SJSA1 (cell line): Measurements from ENCODE around the gene SLC12A7. TPM values are rescaled to one million over a fixed set of nuclear protein-coding genes. Genes with fewer than 3 reads are reported as not detected.

Source experiments
- DNase-seq, 2 experiments: peaks; one replicate each; pipeline ENCODE4 v3.0.0-alpha.2; 2015 to 2020; ENCODE audit warnings: low spot score in 2 of 2, low read depth in 1 of 2
- H3K27ac ChIP-seq: fragments of 250-450 bp; sonication (Bioruptor Pico); 2 replicates; pipeline ENCODE4 v1.5.1; 2020; ENCODE audit warnings: mild to moderate bottlenecking, moderate library complexity
- H3K27me3 ChIP-seq: fragments of 250-450 bp; sonication (Bioruptor Pico); replicated peaks from 2 replicates; pipeline ENCODE4 v1.5.1; 2020; ENCODE audit warnings: mild to moderate bottlenecking, moderate library complexity
- H3K36me3 ChIP-seq: fragments of 250-450 bp; sonication (Bioruptor Pico); 2 replicates; pipeline ENCODE4 v1.5.1; 2020; ENCODE audit warnings: mild to moderate bottlenecking
- H3K4me1 ChIP-seq: fragments of 250-450 bp; sonication (Bioruptor Pico); replicated peaks from 2 replicates; pipeline ENCODE4 v1.6.1; 2021; ENCODE audit warnings: mild to moderate bottlenecking
- H3K4me3 ChIP-seq: fragments of 250-450 bp; sonication (Bioruptor Pico); 2 replicates; pipeline ENCODE4 v1.5.1; 2020; ENCODE audit warnings: mild to moderate bottlenecking
- H3K9me3 ChIP-seq: fragments of 250-450 bp; sonication (Bioruptor Pico); replicated peaks from 2 replicates; pipeline ENCODE4 v1.5.1; 2020; ENCODE audit warnings: mild to moderate bottlenecking
- total RNA-seq: library from RNA; depleted of rRNA; stranded (reverse); fragments of >200 nt; shearing (Covaris generic); gene quantifications from 2 replicates; pipeline ENCODE4 v1.2.3, GENCODE V29; 2014

Gene SLC12A7
- total RNA-seq, 1 experiment from 2014 or later: 11.9 TPM

DNA sequence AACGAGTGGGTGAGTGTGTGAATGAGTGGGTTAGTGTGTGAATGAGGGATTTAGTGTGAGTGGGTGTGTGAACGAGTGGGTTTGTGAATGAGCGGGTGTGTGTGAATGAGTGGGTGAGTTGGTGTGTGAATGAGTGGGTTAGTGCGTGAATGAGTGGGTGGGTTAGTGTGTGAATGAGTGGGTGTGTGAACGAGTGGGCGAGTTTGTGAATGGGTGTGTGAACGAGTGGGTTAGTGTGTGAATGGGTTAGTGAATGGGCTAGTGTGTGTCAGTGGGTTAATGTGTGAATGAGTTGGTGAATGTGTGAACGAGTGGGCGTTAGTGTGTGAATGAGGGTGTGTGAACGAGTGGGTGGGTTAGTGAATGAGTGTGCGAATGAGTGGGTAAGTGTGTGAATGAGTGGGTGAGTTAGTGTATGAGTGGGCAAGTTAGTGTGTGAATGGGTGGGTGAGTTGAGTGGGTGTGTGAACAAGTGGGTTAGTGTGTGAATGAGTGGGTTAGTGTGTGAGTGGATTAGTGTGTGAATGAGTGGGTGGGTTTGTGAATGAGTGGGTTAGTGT lies 63.6 kb downstream of the SLC12A7 start:
- H3K27me3 ChIP-seq: no peaks in the 10 kb centered on the region
- H3K4me3 ChIP-seq: no peak overlapping the region
- peaks cover 8% of the 10 kb centered on the region for H3K9me3 ChIP-seq
- H3K27ac ChIP-seq: no peak overlapping the region
- H3K4me1 ChIP-seq: peaks cover 3% of the 10 kb centered on the region; the same call in 1 of the 2 replicates
- no peak for DNase-seq
- peaks cover 10% of the 10 kb centered on the region for H3K36me3 ChIP-seq

GRCh38 chr5:1047332-1047965 lies 64.4 kb downstream of the SLC12A7 start:
- Histone ChIP-seq H3K27me3 (no peaks in the 10 kb centered on the region), H3K27ac (no peak overlapping the region), H3K4me1 (no peaks in the 10 kb centered on the region; the same call in 1 of the 2 replicates), H3K36me3 (peaks cover 4% of the 10 kb centered on the region), H3K4me3 (no peak overlapping the region), H3K9me3 (peaks cover 11% of the 10 kb centered on the region)
- peak in 1 of 2 experiments; percentile 13 for DNase-seq

GRCh38 chr5:1045960-1046560 lies 65.8 kb downstream of the SLC12A7 start:
- Histone ChIP-seq H3K9me3 (peaks cover 20% of the 10 kb centered on the region), H3K27me3 (no peaks in the 10 kb centered on the region), H3K27ac (no peak overlapping the region), H3K36me3 (no peaks in the 10 kb centered on the region), H3K4me3 (no peak overlapping the region), H3K4me1 (no peaks in the 10 kb centered on the region)
- no peak for DNase-seq

- Histone ChIP-seq H3K4me3 (no peak overlapping the region), H3K4me1 (no peaks in the 10 kb centered on the region), H3K36me3 (no peaks in the 10 kb centered on the region), H3K27me3 (no peaks in the 10 kb centered on the region), H3K9me3 (peaks cover 28% of the 10 kb centered on the region), H3K27ac (no peak overlapping the region)
- DNase-seq: no peak
Observed at GRCh38 chr5:1044117-1044516, 67.7 kb downstream of the SLC12A7 start.

GRCh38 chr5:1043327-1043726 lies 68.5 kb downstream of the SLC12A7 start:
- no peak overlapping the region for H3K27ac ChIP-seq
- H3K4me1 ChIP-seq: no peaks in the 10 kb centered on the region
- no peaks in the 10 kb centered on the region for H3K27me3 ChIP-seq
- DNase-seq: no peak
- H3K36me3 ChIP-seq: no peaks in the 10 kb centered on the region
- no peak overlapping the region for H3K4me3 ChIP-seq
- peaks cover 36% of the 10 kb centered on the region for H3K9me3 ChIP-seq

- Histone ChIP-seq H3K36me3 (no peaks in the 10 kb centered on the region), H3K9me3 (peaks cover 40% of the 10 kb centered on the region), H3K27me3 (no peaks in the 10 kb centered on the region), H3K4me3 (no peak overlapping the region), H3K4me1 (no peaks in the 10 kb centered on the region), H3K27ac (no peak overlapping the region)
- no peak for DNase-seq
Observed at GRCh38 chr5:1042626-1043025, 69.2 kb downstream of the SLC12A7 start.

- no peak for DNase-seq
- H3K27me3 ChIP-seq: no peaks in the 10 kb centered on the region
- H3K4me1 ChIP-seq: no peaks in the 10 kb centered on the region
- H3K36me3 ChIP-seq: no peaks in the 10 kb centered on the region
- peaks cover 37% of the 10 kb centered on the region for H3K9me3 ChIP-seq
- no peak overlapping the region for H3K4me3 ChIP-seq
- no peak overlapping the region for H3K27ac ChIP-seq
Observed at GRCh38 chr5:1041225-1042143, 70.4 kb downstream of the SLC12A7 start.

GRCh38 chr5:1040571-1040970 lies 71.3 kb downstream of the SLC12A7 start:
- peaks cover 35% of the 10 kb centered on the region for H3K9me3 ChIP-seq
- no peaks in the 10 kb centered on the region for H3K27me3 ChIP-seq
- H3K36me3 ChIP-seq: no peaks in the 10 kb centered on the region
- H3K4me3 ChIP-seq: no peak overlapping the region
- H3K4me1 ChIP-seq: no peaks in the 10 kb centered on the region
- no peak for DNase-seq
- H3K27ac ChIP-seq: no peak overlapping the region

GRCh38 chr5:1039706-1040260 lies 72.1 kb downstream of the SLC12A7 start:
- no peak overlapping the region for H3K4me3 ChIP-seq
- no peak overlapping the region for H3K27ac ChIP-seq
- no peak for DNase-seq
- H3K4me1 ChIP-seq: no peaks in the 10 kb centered on the region
- H3K9me3 ChIP-seq: peaks cover 35% of the 10 kb centered on the region
- no peaks in the 10 kb centered on the region for H3K27me3 ChIP-seq
- no peaks in the 10 kb centered on the region for H3K36me3 ChIP-seq

DNA sequence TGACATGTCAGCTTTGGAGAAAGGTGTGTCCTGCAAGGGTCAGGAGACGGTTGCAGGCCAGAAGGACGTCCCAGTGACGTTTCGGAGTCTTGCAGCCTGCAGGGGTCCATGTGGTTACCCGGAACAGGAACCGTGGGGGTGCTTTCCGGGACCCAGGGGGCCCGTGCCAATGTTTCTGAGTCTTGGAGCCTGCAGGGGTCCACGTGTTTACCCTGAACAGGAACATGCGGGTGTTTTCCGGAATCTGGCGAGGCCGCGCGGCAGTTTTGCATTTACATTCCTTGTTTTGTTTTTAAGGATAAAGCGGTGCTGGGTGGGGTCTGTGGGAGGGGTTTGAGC lies 72.7 kb downstream of the SLC12A7 start:
- Histone ChIP-seq H3K9me3 (peaks cover 33% of the 10 kb centered on the region), H3K4me1 (no peaks in the 10 kb centered on the region), H3K4me3 (no peak overlapping the region), H3K27me3 (no peaks in the 10 kb centered on the region), H3K36me3 (no peaks in the 10 kb centered on the region), H3K27ac (no peak overlapping the region)
- DNase-seq: no peak

DNA sequence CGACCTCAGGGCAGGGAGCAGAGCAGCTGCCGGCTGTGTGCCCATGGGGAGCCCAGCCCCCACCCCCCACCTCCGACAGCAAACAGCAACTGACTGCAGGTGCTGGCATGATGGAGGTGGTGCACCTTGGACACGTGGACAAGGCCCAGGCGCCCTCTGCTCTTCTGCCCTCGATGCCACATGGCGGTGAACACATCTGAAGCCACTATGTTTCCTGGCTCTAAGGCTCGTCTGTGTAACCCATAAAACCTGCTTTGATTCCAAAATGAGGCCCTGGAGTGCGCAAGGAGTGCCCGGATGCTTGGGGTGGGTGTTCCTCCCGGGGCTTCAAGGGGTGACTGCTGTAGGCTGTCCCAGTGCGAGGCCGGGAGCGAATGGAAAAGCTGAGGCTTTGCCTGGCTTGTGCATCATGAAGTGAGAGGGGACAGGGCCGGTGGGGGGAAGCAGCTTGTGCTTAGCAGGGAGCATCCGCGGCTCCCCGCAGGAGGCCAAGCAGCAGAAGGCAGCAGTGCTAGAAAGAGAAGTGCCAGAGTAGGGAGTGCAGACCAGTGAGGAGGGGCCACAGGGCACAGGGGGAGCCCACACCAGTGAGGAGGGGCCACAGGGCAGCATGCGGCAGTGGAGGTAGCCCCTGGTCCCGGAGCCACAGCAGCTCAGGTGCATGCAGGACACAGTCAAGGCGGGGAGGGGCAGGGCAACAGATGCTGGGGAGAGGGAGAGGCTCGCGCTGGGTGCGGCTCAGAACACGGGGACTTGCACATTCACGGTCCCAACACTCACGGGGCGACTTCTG lies 73.2 kb downstream of the SLC12A7 start:
- Histone ChIP-seq H3K27ac (no peak overlapping the region), H3K36me3 (no peaks in the 10 kb centered on the region), H3K4me3 (no peak overlapping the region), H3K27me3 (peaks cover 4% of the 10 kb centered on the region), H3K4me1 (no peaks in the 10 kb centered on the region), H3K9me3 (peaks cover 32% of the 10 kb centered on the region)
- no peak for DNase-seq

DNA sequence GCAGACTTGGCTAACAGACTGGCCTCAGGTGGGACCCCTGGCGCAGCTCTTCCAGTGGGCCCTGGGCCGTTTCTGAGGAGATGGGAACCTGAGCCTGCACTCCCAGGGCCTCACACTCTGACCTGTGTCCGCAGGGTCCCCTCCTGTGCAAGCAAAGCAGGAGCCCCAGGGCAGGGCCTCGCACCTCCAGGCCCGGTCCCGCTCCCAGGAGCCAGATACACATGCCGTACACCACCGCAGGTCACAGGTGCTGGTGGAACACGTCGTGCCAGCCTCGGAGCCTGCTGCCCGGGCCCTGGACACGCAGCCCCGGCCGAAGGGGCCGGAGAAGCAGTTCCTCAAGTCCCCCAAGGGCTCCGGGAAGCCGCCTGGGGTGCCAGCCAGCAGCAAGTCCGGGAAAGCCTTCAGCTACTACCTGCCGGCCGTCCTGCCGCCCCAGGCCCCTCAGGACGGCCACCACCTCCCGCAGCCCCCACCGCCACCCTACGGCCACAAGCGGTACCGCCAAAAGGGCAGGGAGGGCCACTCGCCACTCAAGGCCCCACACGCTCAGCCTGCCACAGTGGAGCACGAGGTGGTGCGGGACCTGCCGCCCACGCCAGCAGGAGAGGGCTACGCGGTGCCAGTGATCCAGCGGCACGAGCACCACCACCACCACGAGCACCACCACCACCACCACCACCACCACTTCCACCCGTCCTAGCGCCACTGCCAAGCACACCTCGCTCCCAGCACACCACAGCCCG lies 74.0 kb downstream of the SLC12A7 start:
- Histone ChIP-seq H3K4me1 (no peaks in the 10 kb centered on the region), H3K27ac (no peak overlapping the region), H3K36me3 (no peaks in the 10 kb centered on the region), H3K27me3 (peaks cover 11% of the 10 kb centered on the region), H3K4me3 (no peak overlapping the region), H3K9me3 (peaks cover 30% of the 10 kb centered on the region)
- DNase-seq: no peak
